Fibroblast of pulmonary artery (primary cell): Measurements from ENCODE around the gene ABCA4.

Experiments
- DNase-seq: peaks from one replicate; pipeline ENCODE4 v3.0.0-alpha.2; 2010; ENCODE audit warnings: low read depth
- H3K4me3 ChIP-seq: replicated peaks from 2 replicates; pipeline ENCODE4 v1.5.1; 2011; ENCODE audit warnings: low read depth, mild to moderate bottlenecking, control low read depth, low read length, moderate library complexity
- CTCF ChIP-seq: IDR thresholded peaks from 2 replicates; pipeline ENCODE4 v1.5.1; 2011; ENCODE audit warnings: mild to moderate bottlenecking, control low read depth, low read length, inconsistent platforms; ENCODE audit errors: missing control alignments

Gene ABCA4

GRCh38 chr1:94083681-94084080, 37.3 kb downstream of the ABCA4 start:
- no peak for DNase-seq
- no peak overlapping the region for H3K4me3 ChIP-seq
- no peak for TF ChIP-seq CTCF

GRCh38 chr1:94081566-94082344, 39.2 kb downstream of the ABCA4 start:
- no peak overlapping the region for H3K4me3 ChIP-seq
- DNase-seq, result peak; percentile 69
- TF ChIP-seq CTCF, result no peak

GRCh38 chr1:94079989-94080388, 41.0 kb downstream of the ABCA4 start:
- no peak for TF ChIP-seq CTCF
- H3K4me3 ChIP-seq, result no peak overlapping the region
- DNase-seq, result no peak

DNA sequence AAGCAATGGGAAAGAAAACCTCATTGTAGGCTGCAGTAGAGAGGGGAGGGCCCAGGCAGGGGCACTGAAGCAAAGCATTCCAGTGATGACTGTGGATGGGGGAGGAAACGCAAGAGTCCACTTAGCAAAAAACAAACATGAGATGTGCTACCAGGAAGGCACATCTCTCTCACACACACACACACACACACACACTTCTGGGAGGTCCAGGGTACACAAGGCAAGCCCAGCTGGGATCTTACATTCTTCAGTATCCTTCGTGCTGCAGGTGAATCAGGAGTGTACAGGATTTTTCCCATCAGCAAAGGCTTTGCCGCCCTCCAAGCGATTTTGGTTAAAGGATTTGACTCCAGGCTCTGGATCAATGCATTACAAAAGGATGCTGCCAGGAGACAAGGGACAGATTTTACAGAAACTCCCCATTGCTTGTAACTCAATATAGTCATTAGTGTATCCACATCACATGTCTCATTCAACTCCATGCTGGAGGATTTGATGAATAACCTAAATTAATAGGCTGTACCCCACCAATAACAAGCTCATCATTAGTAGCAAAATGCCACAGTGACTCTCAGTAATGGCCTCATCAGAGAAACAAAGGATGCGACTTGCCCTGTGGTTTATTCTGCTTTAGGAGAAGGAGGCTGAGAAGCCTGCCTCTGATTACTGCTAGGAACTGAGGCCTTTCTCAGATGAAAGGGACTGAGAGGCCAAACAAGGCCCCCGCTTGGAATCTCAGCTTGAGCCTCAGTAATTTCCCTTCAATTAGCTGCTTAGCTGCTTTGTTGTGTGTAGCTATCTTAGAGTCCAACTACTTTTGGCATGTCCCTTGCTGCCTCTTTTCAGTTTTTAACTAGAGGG, 41.6 kb downstream of the ABCA4 start:
- no peak for TF ChIP-seq CTCF
- no peak overlapping the region for H3K4me3 ChIP-seq
- DNase-seq, result peak; percentile 33

GRCh38 chr1:94072840-94073522, 48.0 kb downstream of the ABCA4 start:
- no peak for DNase-seq
- no peak for TF ChIP-seq CTCF
- no peak overlapping the region for H3K4me3 ChIP-seq

DNA sequence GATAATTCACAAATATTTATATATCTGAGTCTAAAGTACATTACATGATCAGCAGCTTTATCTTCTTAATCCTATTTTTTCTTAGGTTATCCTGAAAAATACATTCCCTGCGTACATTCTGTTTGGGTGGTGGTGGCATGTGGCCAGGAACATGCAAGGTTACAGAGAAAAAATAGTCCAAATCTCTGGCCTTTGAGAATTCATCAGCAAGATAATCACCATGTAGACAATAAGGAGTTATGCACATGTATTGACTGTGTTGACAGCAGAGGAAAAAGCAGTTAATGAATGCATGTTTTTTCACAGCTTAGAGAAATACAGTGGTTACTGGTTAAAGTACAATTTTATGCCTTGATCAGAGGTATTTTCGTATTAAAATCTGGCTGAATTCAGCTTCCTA, 49.0 kb downstream of the ABCA4 start:
- no peak overlapping the region for H3K4me3 ChIP-seq
- peak; percentile 44 for DNase-seq
- TF ChIP-seq CTCF, result no peak
